Mammary epithelial cell (primary cell): ENCODE data around the gene RPL21.
"Not testable (repeated sequence)": the region's sequence is repeated elsewhere in the genome, so short reads cannot be mapped to it uniquely, and the experiment has no call there.

ENCODE experiments used
- CTCF ChIP-seq, 2 donors: IDR thresholded peaks in 1 of 2; conservative IDR thresholded peaks in 1 of 2; 2 replicates each; pipeline ENCODE4 v1.5.1; 2011 to 2012; ENCODE audit warnings: inconsistent platforms in 2 of 2, low read length in 2 of 2, mild to moderate bottlenecking in 2 of 2, control low read depth in 1 of 2, low read depth in 1 of 2; ENCODE audit not compliant: insufficient read depth in 1 of 2; ENCODE audit errors: extremely low read depth in 1 of 2
- EZH2 ChIP-seq: IDR thresholded peaks from 2 replicates; pipeline ENCODE4 v1.6.1; 2012; ENCODE audit warnings: low read length, inconsistent platforms, borderline replicate concordance

GRCh38 chr13:27213386-27213785, 38.0 kb upstream of the RPL21 start:
- TF ChIP-seq CTCF (conservative IDR thresholded peaks at IDR 0.05 in 1 of 2, IDR thresholded peaks at IDR 0.05 in 1 of 2; ENCODE audit: extremely low read depth in 1 of 2, insufficient read depth in 1 of 2, low read depth in 1 of 2, low read length in 2 of 2); EZH2: not testable (repeated sequence)
